ENCODE results near the gene TOB1.
A peak's percentile ranks its signal among the peaks of the same experiment; 100 is the strongest.

TOB1 gene

GRCh38 chr17:50866261-50866949 lies at the start of gene TOB1:
TOB1 (minus strand) TSS chr17:50866354; CDS start chr17:50864017, 2,337 bp downstream.
- peak; percentile 99 for DNase-seq

GRCh38 chr17:50914505-50915063 lies 48.4 kb upstream of the TOB1 start:
- no peak for DNase-seq

- no peak for DNase-seq
These were observed 47.0 kb upstream of the TOB1 start for GRCh38 chr17:50913120-50913519.

- DNase-seq: no peak
These were observed 45.7 kb upstream of the TOB1 start for GRCh38 chr17:50911890-50912289.

GRCh38 chr17:50911450-50911849 lies 45.3 kb upstream of the TOB1 start:
- no peak for DNase-seq

GRCh38 chr17:50909765-50910605 lies 43.8 kb upstream of the TOB1 start:
- DNase-seq: no peak

GRCh38 chr17:50908860-50909764 lies 43.0 kb upstream of the TOB1 start:
- DNase-seq: no peak

- no peak for DNase-seq
These were observed 42.1 kb upstream of the TOB1 start for GRCh38 chr17:50908140-50908859.

GRCh38 chr17:50906443-50906842 lies 40.3 kb upstream of the TOB1 start:
- DNase-seq: no peak

- peak; percentile 63 for DNase-seq
These were observed 39.3 kb upstream of the TOB1 start for GRCh38 chr17:50905460-50905803.

- peak; percentile 64 for DNase-seq
These were observed 38.6 kb upstream of the TOB1 start for GRCh38 chr17:50904518-50905459.

GRCh38 chr17:50903604-50904517 lies 37.7 kb upstream of the TOB1 start:
- DNase-seq: no peak

- no peak for DNase-seq
These were observed 36.5 kb upstream of the TOB1 start for GRCh38 chr17:50902372-50903353.

- no peak for DNase-seq
These were observed 34.3 kb upstream of the TOB1 start for GRCh38 chr17:50900383-50900892.

GRCh38 chr17:50899559-50900319 lies 33.6 kb upstream of the TOB1 start:
- no peak for DNase-seq

GRCh38 chr17:50899005-50899460 lies 32.9 kb upstream of the TOB1 start:
- DNase-seq: no peak

- DNase-seq: no peak
These were observed 32.3 kb upstream of the TOB1 start for GRCh38 chr17:50898369-50899004.
